GM21619 (cell line): ENCODE data around the gene FREM1.

Experiments
- ATAC-seq: cut with Tn5 transposase; IDR thresholded peaks from one replicate; pipeline ENCODE4 v1.9.1; 2021; ENCODE audit not compliant: unreplicated experiment

The FREM1 gene

DNA sequence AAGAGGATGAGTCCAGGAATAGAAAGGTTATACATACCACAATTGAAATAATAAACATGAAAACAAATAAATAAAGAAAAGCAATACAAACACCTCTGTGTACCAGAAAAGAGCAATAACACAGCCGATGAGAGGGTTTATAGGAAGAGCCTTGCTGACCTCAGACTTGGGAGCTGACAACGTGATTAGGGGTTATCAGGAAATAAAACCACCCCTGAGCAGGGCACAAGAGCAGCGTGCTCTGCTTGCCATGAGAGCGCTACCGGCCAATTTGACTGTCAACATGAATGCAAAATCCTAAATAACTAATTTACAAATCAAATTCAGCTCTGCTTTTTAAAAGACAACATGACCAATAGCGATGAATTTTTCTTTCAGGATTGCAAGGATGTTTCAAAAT is 2.6 kb upstream of the FREM1 start:
- ATAC-seq: no peak

DNA sequence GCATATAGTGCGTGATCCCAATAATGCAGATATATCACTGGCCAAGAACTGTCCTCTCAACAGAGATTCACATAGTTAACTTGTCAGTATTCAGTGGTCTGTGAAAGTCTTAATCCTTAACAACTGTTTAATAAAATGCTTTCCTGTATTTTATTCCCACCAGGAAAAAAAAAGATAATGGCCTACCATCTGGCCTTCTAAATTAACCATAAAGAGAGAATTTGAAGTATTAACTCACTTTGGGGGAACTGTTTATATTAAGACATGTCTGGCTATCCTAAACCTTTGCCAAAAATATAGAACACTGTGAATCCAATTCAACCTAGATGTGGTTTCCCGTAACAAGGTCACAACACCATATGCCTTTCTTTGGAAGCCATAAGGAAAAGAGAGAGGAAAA is 818 bp upstream of the FREM1 start:
- ATAC-seq: no peak

DNA sequence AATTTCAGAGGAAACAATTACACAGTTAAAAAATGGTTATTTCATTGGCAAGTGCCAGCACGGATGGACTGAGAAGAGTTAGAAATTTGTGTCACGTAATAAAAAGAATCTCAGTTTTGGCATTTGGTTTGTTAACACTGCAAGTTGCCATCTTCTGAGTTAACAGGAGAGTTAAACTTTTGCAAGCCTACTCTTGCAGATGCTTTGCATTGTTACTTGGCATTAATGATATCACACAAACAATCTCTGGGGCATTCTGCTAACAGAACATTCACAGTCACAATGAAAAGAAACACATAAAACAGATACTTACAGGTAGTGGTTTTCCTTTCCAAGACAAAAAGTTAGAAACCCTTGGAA is 647 bp downstream of the FREM1 start:
- ATAC-seq: no peak

DNA sequence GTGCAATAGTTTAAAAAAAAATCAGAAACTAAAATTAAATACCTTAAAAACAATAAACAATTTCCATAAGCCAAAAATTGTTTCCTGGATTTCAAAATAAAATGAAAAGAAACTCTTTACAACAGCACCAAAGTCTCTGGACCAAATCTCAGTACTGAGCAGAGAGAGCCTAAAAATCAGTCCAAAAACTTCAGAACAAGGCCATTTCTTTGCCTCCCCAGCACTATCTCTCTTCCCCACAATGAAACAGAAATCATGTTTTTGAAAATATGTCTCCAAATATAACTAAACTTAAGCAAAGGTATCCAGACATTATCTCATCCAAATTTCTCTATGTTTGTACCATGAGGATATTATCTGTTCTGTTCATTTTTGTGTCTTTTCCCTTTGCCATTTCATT is 1.0 kb downstream of the FREM1 start:
- ATAC-seq: no peak

DNA sequence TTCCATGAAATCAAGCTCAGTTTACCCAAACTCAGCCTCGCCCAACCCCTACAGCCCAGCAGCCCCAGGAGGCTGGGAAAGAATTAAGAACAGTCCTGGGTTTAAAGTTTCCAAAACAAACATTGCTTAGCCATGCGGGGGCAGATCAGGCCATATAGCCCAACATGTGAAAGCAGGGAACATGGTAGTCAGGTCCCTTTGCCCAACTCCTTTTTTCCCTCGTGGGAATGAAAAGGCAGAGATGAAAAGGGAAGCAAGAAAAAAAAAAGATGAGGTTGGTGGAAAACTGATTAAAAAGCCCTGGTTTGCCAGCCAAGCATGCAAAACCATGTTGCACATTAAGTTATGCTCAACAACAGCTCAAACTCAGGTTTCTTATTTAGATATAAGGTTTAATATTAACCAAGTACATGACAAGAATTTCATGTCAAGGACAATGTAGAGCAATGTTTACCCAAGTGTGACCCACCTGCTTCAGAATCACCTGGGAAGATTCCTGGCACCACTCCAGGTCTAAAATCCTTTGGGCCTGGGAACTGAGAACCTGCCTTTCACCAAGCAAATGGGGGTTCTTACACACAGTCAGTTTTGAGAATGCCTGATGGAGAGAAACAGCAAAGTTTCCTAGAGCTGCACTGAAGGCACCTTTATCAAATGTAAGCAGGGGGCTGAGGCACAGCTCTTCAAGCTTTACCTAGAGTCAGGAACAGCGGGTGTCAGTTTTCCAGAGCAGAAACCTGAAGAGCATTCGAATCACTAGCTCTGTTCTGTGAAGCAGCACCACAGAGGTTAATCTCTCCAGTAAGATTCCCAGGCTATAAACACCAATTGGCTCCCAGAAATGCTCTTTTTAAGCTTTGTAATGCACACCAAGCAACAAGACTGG is 1.7 kb downstream of the FREM1 start:
- no peak for ATAC-seq

DNA sequence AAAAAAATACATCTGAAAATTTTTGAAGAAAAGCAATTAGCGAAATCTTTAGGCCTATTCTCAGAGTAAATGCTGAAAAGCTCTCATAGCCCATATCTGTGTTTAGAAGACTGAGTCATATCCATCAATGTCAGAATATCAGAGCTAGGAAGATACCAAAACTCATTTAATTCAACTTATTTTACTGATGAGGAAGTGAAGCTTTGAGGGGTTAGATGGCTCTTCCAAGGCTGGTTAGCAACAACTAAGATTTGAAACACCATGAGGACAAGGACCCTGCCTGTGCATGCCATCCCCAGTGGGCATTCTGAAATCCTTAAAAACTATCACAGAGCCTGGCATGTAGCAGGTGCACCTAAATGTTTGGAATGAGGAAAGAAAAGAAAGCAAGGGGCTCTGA is 2.5 kb downstream of the FREM1 start:
- no peak for ATAC-seq

DNA sequence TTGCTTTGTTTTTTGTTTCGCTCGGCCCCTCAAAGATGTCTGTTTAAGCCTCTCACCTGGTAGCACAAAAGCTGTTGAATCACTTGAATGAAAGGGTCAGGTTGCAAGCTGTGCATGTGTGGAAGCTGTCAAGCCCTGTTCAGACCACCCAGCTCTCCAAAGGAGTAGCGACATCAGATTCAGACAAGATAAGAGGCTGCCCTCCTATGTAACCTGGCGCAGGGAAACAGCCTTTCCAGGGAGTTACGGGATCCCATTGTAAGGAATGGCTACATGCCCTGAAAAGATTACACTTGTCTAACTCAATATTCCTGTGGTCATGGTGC is 2.9 kb downstream of the FREM1 start:
- no peak for ATAC-seq

DNA sequence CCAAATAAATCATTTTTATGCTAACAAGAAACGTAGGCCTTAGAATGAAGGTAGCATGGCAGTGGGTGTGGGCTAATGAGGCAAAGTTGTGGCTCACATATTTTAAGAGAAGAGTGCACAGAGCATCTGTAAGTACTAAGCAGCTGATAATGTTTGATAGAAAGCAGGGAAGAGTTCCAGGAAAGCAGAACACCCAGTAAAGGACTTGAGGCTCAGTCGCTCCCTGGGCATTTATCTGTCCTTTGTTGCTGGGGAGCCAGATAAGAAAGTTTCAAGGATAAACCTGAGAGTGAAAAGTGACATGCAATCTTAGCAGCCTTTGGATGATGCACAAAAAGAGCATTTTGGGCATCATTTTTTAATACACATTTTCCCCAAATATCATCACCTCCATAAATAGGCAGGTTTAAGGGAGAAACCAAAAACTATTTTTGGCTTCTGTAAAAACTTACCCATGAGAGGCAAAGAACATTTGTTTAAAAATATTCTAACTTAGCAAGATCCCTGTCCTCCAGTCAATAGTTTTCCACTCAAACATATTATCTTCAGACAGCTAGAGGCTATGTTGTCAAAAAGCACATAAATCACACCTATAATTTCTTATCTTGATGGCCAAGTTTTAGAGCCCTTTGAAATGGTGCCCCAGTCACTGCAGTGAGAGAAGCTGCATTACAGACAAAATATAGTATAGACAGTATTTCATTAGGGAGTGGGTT is 3.4 kb downstream of the FREM1 start:
- no peak for ATAC-seq

DNA sequence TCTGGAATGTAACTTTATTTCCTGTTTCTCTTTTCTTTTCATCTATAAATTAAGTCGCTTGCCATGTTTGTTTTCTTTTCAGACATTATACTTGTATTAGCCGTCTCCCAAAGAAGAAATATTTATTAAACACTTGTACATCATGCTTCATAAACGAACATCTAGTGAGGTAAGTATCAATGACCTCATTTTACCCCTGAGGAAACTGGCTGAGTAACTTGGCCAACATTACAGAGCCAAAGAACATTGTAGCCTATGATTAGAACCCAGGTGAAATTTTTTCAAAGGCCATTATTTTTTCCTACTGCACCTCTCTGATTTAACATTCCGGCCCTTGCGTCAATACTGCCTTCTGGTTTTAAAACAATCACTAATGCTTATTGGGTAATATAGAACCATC is 4.2 kb downstream of the FREM1 start:
- no peak for ATAC-seq

DNA sequence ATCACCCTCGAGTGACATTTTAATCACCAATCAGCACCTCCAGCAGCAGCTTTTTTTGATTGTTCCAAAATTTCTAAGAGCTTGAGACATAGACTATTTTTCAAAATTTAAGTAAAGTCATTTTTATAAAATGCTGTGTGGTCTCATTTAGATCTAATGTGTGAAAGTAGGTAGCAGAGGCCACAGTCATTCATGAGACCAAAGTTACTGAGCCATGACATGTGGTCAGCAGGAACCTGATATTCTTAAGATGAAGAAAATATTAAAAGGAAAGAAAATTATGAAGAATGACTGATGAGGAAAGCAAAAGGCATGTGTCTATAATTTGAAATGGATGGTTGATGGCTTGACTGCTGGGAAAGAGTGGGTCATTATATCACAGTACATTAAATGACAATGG is 7.2 kb downstream of the FREM1 start:
- ATAC-seq: no peak

DNA sequence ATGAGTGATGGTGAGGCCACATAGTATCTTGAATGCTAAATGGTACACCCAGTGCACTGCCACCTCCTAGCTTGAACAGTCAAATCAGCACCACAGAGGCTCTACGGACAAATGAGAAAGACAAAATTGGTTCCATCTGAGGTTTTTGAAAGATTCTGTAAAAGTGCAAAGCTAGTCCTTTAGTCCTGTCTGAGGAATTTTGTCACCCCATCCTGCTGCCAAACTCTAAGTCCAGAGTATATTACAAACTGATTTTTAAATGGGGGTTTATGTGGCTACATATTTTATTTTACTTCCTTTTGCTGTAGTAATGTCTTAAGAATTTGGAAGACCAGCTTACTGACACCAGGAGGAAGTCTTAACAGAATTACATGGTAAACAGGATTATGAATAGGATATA is 7.7 kb downstream of the FREM1 start:
- ATAC-seq: no peak

DNA sequence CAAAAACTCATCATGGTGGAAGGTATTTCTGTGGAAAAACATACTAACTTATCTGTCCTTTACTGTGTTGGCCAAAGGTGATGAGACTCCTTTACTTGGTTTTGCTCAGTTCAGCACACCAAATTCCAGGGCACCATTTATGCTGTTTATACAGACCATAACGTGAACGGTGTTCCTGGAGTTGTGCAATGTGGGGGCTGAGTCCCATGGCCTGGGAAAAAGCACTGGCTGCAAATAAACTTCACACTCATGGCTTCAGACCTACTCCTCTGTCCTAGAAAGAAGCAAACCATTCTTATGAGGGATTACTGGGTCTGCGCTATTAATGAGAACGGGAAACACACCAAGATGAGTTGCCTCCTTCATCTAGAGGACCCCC is 10.4 kb downstream of the FREM1 start:
- no peak for ATAC-seq

DNA sequence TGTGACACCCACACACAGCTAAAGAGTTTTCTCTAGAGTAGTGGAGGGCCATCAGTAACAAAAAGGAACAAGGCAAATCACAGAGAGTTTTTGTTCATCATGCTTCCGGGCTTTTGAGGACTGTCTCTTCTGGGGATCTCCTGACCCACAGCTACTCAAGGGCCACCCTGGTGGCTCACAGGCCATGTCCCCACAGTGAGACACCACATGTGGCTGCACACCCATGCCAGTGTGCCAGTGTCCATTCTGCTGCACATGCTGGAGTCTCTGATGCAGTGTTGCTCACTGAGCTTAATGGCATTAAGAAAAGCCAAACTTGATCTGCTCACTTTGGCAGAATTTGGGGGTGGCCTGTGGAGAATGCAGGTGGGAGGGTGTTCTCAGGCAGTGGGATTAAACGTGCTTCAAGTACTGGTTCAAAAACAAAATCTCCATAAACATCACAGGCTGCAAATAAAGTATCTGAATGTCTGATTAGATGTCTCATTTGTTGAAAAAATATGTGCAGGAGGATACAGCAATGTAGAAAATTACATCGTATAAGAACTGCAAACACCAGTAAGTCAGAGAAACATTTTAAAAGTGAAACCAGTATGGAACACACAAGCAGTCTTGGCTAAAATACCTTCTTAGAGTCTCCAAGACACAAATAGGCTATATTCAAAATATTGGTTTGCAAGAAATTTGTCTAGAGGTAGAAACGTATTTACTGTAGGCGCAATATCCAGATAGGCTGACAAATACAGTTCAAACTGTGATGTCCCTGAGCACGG is 11.0 kb downstream of the FREM1 start:
- no peak for ATAC-seq

DNA sequence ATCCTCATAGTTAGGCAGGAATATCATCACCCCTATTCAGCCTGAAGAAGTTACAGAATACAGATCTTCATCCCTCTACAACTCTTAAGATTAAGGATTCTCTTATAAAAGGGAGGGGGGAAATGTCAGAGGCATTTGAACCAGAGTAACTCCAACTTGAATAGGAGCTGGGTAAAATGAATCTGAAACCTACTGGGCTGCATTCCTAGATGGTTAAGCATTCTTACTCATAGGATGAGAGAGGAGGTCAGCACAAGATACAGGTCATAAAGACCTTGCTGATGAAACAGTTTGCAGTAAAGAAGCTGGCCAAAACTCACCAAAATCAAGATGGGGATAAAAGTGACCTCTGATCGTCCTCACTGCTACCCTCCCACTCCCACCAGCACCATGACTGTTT is 14.4 kb downstream of the FREM1 start:
- ATAC-seq: no peak

DNA sequence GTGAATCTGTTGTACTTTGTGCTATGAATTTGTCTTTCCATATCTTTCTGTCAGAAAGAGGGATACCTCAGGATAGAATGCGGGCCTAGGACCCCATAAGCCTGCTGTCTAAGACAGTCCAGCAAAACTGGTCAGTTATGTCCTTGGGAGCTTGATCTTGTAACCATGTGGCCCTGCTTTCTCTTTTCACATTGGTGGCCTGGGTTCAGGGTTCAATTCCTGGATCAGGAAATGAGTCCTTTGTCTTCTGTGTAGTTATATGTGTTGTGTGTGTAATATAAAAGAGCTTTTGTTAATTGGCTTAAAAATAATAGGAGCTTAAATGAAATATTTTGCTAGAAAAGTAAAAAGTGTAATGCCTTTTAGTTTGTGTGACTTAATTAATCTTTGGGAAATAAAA is 16.9 kb downstream of the FREM1 start:
- ATAC-seq: no peak

DNA sequence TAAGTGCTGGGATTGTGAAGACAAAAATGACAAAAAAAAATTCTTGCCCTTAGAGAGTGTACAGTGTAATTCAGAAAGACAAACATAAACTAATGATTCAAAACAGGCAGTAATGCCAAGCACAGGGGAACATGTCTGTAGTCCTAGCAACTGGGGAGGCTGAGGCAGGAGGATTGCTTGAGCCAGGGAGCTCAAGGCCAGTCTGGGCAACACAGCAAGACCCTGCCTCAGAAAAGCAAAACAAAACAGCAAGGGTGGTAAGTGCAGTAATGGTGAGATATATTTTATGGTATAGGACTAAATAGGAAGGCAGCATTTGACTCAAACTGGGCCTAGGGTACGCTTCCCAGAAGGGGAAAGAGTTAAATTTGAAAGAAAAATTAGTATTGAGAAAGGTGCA is 18.9 kb downstream of the FREM1 start:
- ATAC-seq: no peak

DNA sequence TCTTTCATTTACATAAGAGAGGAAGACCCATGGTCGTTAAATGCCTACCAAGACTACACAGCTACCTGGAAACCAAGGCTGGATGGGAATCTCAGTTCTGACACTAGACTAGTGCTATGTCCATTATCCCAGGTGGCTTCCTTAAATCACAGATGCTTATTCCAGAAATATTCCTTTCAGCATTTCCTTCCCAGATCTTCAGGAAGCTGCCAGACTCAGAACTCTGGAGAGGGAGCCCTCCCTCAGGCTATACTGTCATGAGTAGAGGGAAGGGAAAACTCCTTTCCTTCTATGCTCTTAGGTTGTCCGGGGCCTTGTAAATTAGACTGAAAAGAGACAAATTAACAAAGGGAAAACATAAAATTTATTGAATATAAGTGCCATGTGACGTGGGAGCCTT is 20.8 kb downstream of the FREM1 start:
- no peak for ATAC-seq

DNA sequence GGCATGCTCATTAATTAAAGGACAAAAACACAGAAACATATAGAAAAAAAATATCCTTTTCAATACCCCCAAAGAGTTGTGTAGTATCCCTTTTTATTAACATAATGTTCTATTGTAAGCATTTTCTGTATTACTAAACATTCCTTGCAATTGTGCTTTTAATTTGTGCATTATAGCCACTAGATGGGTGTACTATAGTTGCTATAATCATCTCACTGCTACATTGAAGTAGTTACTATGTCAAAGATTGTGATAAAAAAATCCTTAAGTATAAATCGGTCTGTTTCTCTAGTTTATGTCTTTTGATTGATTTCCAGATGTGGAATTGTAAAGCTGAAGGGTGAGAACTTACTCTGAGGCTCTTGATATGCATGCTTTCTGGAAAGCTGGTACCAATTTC is 21.4 kb downstream of the FREM1 start:
- ATAC-seq: no peak

DNA sequence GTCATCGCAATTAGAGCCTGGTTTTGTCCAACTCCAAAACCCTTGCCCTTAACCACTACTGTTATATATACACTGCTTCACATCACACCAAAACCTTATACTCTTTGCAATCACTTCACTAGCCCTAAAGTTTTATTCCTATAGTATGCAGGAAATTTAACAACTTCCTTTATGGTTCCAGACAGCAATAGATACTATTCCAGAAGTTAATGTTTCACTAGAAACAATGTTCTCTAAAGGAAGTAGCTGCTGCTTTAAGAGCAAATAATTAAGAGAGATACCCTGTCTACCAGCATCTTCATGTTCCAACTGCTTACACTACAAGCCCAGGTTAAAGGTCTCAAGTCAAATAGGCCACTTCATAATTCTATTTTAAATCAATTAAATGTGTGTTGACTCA is 22.0 kb downstream of the FREM1 start:
- ATAC-seq: no peak

DNA sequence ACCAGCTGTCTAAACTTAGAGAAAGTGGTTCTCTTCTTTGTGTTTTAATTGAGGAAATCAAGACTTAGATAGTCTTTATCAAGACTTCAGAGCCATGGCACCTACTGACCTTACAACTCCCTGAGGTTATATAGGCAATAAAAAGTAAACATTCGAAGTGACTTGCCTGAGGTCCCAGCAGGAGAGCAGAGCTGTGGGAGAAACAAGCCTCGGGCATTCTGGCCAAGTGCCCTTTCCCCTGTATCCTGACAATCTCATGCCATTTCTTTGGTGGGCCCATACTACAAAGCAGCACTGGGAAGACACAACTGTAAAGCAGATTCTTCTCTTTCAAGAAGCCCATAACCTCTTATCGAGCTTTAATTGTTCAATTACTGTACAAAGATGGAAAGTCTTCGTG is 23.1 kb downstream of the FREM1 start:
- no peak for ATAC-seq

DNA sequence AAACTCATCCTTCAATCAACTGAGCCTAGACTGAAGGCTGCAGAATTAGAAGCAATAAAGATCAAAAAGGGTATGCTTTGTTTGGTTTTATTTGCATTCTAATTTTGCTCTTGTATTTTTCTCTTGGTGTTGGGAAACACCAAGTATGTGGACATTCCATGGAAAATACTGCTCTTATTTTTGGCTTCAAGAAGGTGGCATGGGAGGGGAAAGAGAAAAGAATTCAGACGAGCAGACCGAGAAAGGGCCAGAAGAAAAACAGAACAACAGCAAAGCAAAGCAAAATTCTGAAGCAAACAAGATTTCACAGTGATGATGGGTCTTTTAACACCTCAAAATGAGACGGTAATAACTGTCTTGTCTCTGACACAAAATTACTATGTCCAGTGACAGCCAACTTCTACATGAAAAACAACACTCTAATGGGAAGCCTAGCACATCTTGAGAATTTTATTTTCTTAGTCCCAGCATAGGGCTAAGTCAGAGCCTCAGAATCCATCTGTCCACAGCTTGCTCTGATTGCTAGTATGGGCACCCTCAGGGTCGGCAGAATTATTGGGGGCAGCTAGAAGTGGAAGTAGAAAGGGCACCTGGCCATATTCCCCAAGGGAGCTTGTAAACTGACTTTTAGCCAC is 26.8 kb downstream of the FREM1 start:
- ATAC-seq: no peak

DNA sequence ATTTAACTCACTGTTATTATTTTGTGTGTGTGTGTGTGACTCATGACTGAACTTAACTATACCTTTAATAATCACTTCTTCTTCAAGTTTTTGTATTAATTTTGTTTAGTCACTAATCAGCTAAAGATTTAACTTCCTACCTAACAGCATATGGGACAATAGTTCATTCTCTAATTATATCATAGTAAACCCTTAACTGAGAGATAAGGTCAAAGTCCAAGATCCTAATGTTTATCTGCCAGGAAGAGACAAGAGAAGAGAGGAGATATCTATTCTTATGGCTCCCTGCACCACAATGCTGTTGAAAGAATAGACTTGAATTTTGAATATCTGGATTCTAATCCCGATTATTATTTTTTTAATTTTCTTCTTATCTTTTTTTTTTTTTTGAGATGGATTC is 28.1 kb downstream of the FREM1 start:
- ATAC-seq: no peak
